ENCODE results near the gene CLCN3. TPM values are rescaled to one million over a fixed set of nuclear protein-coding genes. Genes with fewer than 3 reads are reported as not detected.

The CLCN3 gene
- total RNA-seq, 2 donors from 2014 or later: 36.4 to 43.8 TPM

DNA sequence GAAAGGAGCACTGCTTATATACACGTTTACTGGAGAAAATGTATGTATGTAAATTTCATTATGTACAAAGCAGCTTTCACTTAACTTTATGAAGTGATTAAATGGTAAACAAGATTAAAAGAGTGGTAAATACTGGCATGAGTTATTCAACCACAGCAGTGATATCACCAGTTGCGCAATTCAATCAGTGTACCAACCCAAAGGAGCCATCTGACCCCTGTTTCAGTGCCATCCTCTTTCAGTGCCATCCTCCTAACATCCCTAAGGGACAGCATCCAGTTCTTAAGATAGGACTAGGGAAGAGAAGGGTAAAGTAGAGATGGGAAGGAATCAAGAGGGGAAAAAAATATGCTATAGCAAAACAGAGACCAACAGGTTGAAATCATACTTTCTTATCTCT is 121.2 kb downstream of the CLCN3 start:
- Mint-ChIP-seq H3K36me3 (ENCODE audit: low read depth) (peaks cover 23% of the 10 kb centered on the region), H3K27me3 (ENCODE audit: insufficient read depth) (no peaks in the 10 kb centered on the region), H3K4me1 (no peaks in the 10 kb centered on the region), H3K4me3 (no peak overlapping the region), H3K27ac (no peak overlapping the region), H3K9me3 (no peaks in the 10 kb centered on the region)
- Histone ChIP-seq H3K4me3 (ENCODE audit: low read length) (no peak overlapping the region), H3K4me1 (ENCODE audit: control insufficient read depth, insufficient read depth, low read length) (no peaks in the 10 kb centered on the region), H3K9ac (ENCODE audit: extremely low read depth, low read length, poor library complexity, severe bottlenecking) (no peak overlapping the region), H3K27ac (ENCODE audit: low read depth, low read length) (no peak overlapping the region), H3K36me3 (ENCODE audit: control insufficient read depth, insufficient read depth, low read length) (peaks cover 46% of the 10 kb centered on the region), H3K27me3 (ENCODE audit: control insufficient read depth, insufficient read depth, low read length, poor library complexity, severe bottlenecking) (no peaks in the 10 kb centered on the region), H3K9me3 (ENCODE audit: control insufficient read depth, low read length) (no peaks in the 10 kb centered on the region)
- no peak for TF ChIP-seq CTCF (conservative IDR thresholded peaks at IDR 0.05)
- 93% methylated on average over 2 of the region's 2 CpGs; no CpG with 5 or more reads in 1 of the 2 experiments for WGBS, 2 experiments (ENCODE audit: insufficient coverage in 1 of 2, insufficient read length in 1 of 2)
- no peak for DNase-seq

DNA sequence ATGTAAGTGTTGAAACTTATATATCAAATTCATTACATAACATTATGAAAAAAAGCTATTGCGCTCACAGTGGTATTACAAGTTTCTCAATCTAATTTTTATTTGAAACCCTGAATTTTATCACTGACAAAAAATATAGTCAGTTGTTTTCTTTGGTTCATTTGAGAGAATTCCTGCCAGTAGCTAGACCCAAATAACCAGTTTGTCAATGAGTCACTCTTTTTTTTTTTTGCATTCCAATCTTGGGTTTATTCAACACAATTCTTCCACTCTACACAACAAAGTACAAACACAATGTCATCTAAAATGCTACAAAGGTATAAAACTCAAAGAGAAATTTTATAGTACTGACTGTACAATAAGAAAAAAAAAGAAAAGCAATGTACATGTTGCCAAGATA is 124.2 kb downstream of the CLCN3 start:
- Histone ChIP-seq H3K27ac (ENCODE audit: low read depth, low read length) (no peak overlapping the region), H3K4me3 (ENCODE audit: low read length) (no peak overlapping the region), H3K9ac (ENCODE audit: extremely low read depth, low read length, poor library complexity, severe bottlenecking) (no peak overlapping the region), H3K9me3 (ENCODE audit: control insufficient read depth, low read length) (no peaks in the 10 kb centered on the region), H3K36me3 (ENCODE audit: control insufficient read depth, insufficient read depth, low read length) (peaks cover 42% of the 10 kb centered on the region), H3K27me3 (ENCODE audit: control insufficient read depth, insufficient read depth, low read length, poor library complexity, severe bottlenecking) (no peaks in the 10 kb centered on the region), H3K4me1 (ENCODE audit: control insufficient read depth, insufficient read depth, low read length) (no peaks in the 10 kb centered on the region)
- H3K9me3 Mint-ChIP-seq: no peaks in the 10 kb centered on the region
- DNase-seq: no peak
- H3K36me3 Mint-ChIP-seq (ENCODE audit: low read depth): no peaks in the 10 kb centered on the region
- no peak overlapping the region for H3K4me3 Mint-ChIP-seq
- no peak for TF ChIP-seq CTCF (conservative IDR thresholded peaks at IDR 0.05)
- no peaks in the 10 kb centered on the region for H3K27me3 Mint-ChIP-seq (ENCODE audit: insufficient read depth)
- no peaks in the 10 kb centered on the region for H3K4me1 Mint-ChIP-seq
- no peak overlapping the region for H3K27ac Mint-ChIP-seq
- 89% methylated on average over 1 of the region's 1 CpG; no CpG with 5 or more reads in 1 of the 2 experiments for WGBS, 2 experiments (ENCODE audit: insufficient coverage in 1 of 2, insufficient read length in 1 of 2)

GRCh38 chr4:169745291-169745690 is 124.9 kb downstream of the CLCN3 start:
- TF ChIP-seq CTCF (conservative IDR thresholded peaks at IDR 0.05): no peak
- Mint-ChIP-seq H3K27ac (no peak overlapping the region), H3K4me1 (no peaks in the 10 kb centered on the region), H3K9me3 (no peaks in the 10 kb centered on the region), H3K4me3 (no peak overlapping the region), H3K27me3 (ENCODE audit: insufficient read depth) (no peaks in the 10 kb centered on the region), H3K36me3 (ENCODE audit: low read depth) (peaks cover 6% of the 10 kb centered on the region)
- no peak overlapping the region for H3K27ac ChIP-seq (ENCODE audit: low read depth, low read length)
- no peak overlapping the region for H3K9ac ChIP-seq (ENCODE audit: extremely low read depth, low read length, poor library complexity, severe bottlenecking)
- H3K36me3 ChIP-seq (ENCODE audit: control insufficient read depth, insufficient read depth, low read length): peaks cover 44% of the 10 kb centered on the region
- WGBS, 2 experiments (ENCODE audit: insufficient coverage in 1 of 2, insufficient read length in 1 of 2): 95% methylated on average over 1 of the region's 1 CpG; no CpG with 5 or more reads in 1 of the 2 experiments
- no peak for DNase-seq
- H3K9me3 ChIP-seq (ENCODE audit: control insufficient read depth, low read length): no peaks in the 10 kb centered on the region
- H3K4me1 ChIP-seq (ENCODE audit: control insufficient read depth, insufficient read depth, low read length): no peaks in the 10 kb centered on the region
- no peaks in the 10 kb centered on the region for H3K27me3 ChIP-seq (ENCODE audit: control insufficient read depth, insufficient read depth, low read length, poor library complexity, severe bottlenecking)
- H3K4me3 ChIP-seq (ENCODE audit: low read length): no peak overlapping the region
